Neural progenitor cell (in vitro differentiated cells): Measurements from ENCODE around the gene ARR3. TPM values are rescaled to one million over a fixed set of nuclear protein-coding genes. Genes with fewer than 3 reads are reported as not detected.
"Not testable (repeated sequence)": the region's sequence is repeated elsewhere in the genome, so short reads cannot be mapped to it uniquely, and the experiment has no call there.

Source experiments
- DNase-seq: peaks from one replicate; pipeline ENCODE4 v3.0.0-alpha.2; 2016; ENCODE audit warnings: low spot score
- H2AFZ ChIP-seq: fragments of 200-600 bp; sonication (generic); replicated peaks from 2 replicates; pipeline ENCODE4 v1.6.1; 2016; ENCODE audit warnings: antibody characterized with exemption
- H3F3A ChIP-seq: fragments of 200-600 bp; sonication (generic); 2 replicates; pipeline ENCODE4 v1.6.1; 2016; ENCODE audit warnings: antibody characterized with exemption, low read depth
- H3K27ac ChIP-seq: fragments of 200-600 bp; sonication (generic); 2 replicates; pipeline ENCODE4 v1.5.1; 2016; ENCODE audit warnings: mild to moderate bottlenecking
- H3K27me3 ChIP-seq: fragments of 200-600 bp; sonication (generic); 2 replicates; pipeline ENCODE4 v1.6.1; 2016; ENCODE audit warnings: mild to moderate bottlenecking, moderate library complexity
- H3K36me3 ChIP-seq: fragments of 200-600 bp; sonication (generic); 2 replicates; pipeline ENCODE4 v1.5.1; 2016
- H3K4me1 ChIP-seq: fragments of 200-600 bp; sonication (generic); 2 replicates; pipeline ENCODE4 v1.6.1; 2016; ENCODE audit warnings: mixed run types
- H3K4me2 ChIP-seq: fragments of 200-600 bp; sonication (generic); 2 replicates; pipeline ENCODE4 v1.6.1; 2016
- H3K4me3 ChIP-seq: fragments of 200-600 bp; sonication (generic); 2 replicates; pipeline ENCODE4 v1.5.1; 2016
- H3K79me2 ChIP-seq: fragments of 200-600 bp; sonication (generic); 2 replicates; pipeline ENCODE4 v1.6.1; 2016; ENCODE audit warnings: low read depth
- H3K9ac ChIP-seq: fragments of 200-600 bp; sonication (generic); 2 replicates; pipeline ENCODE4 v1.6.1; 2016
- H3K9me3 ChIP-seq: fragments of 200-600 bp; sonication (generic); 2 replicates; pipeline ENCODE4 v1.5.1; 2016; ENCODE audit warnings: low read depth
- H4K20me1 ChIP-seq: fragments of 200-600 bp; sonication (generic); 2 replicates; pipeline ENCODE4 v1.6.1; 2016; ENCODE audit warnings: low read depth
- H3K27ac Mint-ChIP-seq: 3 replicates; pipeline ENCODE4 v1.8.0; 2021; ENCODE audit warnings: mixed read lengths
- H3K27me3 Mint-ChIP-seq: 2 replicates; pipeline ENCODE4 v1.8.0; 2022; ENCODE audit warnings: low read depth, mild to moderate bottlenecking, inconsistent platforms, moderate library complexity, mixed read lengths; ENCODE audit not compliant: insufficient read depth
- H3K36me3 Mint-ChIP-seq: 3 replicates; pipeline ENCODE4 v1.8.0; 2021; ENCODE audit warnings: mixed read lengths
- H3K4me1 Mint-ChIP-seq: 3 replicates; pipeline ENCODE4 v1.8.0; 2021; ENCODE audit warnings: mixed read lengths
- H3K4me3 Mint-ChIP-seq: 3 replicates; pipeline ENCODE4 v1.8.0; 2021; ENCODE audit warnings: mild to moderate bottlenecking, moderate library complexity, mixed read lengths
- H3K9me3 Mint-ChIP-seq: 3 replicates; pipeline ENCODE4 v1.8.0; 2020; ENCODE audit warnings: mixed read lengths
- CTCF ChIP-seq: fragments of 200-600 bp; sonication (generic); IDR thresholded peaks from 2 replicates; pipeline ENCODE4 v1.5.1; 2017; ENCODE audit warnings: antibody characterized with exemption, mild to moderate bottlenecking
- EZH2 ChIP-seq: fragments of 200-600 bp; sonication (generic); IDR thresholded peaks from 2 replicates; pipeline ENCODE4 v1.6.1; 2017; ENCODE audit warnings: antibody characterized with exemption, mild to moderate bottlenecking, moderate library complexity
- EZH2phosphoT487 ChIP-seq: fragments of 200-600 bp; sonication (generic); IDR thresholded peaks from 2 replicates; pipeline ENCODE4 v1.6.1; 2017; ENCODE audit warnings: antibody characterized with exemption
- small RNA-seq: library from RNA; depleted of rRNA; stranded (forward); fragments of <200 nt; gene quantifications from one replicate; pipeline ENCODE3, GENCODE V24; 2015
- total RNA-seq: library from RNA; depleted of rRNA; stranded (reverse); fragments of >200 nt; gene quantifications from 2 replicates; pipeline ENCODE4 v1.2.3, GENCODE V29; 2015; ENCODE audit warnings: low replicate concordance

ARR3 gene
- total RNA-seq, 1 donor from 2014 or later: not detected

- Histone ChIP-seq H3K4me3 (no peak overlapping the region), H3K9ac (no peak overlapping the region), H3K27ac (no peak overlapping the region), H3K4me2 (no peak overlapping the region), H3K9me3 (no peaks in the 10 kb centered on the region), H3K4me1 (no peaks in the 10 kb centered on the region), H3K79me2 (no peaks in the 10 kb centered on the region), H4K20me1 (no peaks in the 10 kb centered on the region), H3K27me3 (no peaks in the 10 kb centered on the region), H2AFZ (no peak overlapping the region), H3K36me3 (no peaks in the 10 kb centered on the region), H3F3A (no peaks in the 10 kb centered on the region)
- Mint-ChIP-seq H3K36me3 (peaks cover 4% of the 10 kb centered on the region), H3K4me3 (no peak overlapping the region), H3K27me3 (no peaks in the 10 kb centered on the region), H3K4me1 (no peaks in the 10 kb centered on the region), H3K27ac (no peak overlapping the region), H3K9me3 (no peaks in the 10 kb centered on the region)
- no peak for DNase-seq
- TF ChIP-seq EZH2: no peak
- no peak for TF ChIP-seq CTCF
- no peak for TF ChIP-seq EZH2phosphoT487
Measured at GRCh38 chrX:70322784-70323183, 54.6 kb downstream of the ARR3 start.

GRCh38 chrX:70323628-70324027, 55.5 kb downstream of the ARR3 start:
- not testable (repeated sequence) for H3F3A ChIP-seq, H3K4me3 ChIP-seq, H2AFZ ChIP-seq, H3K27me3 Mint-ChIP-seq, H3K4me2 ChIP-seq, H3K4me1 Mint-ChIP-seq, DNase-seq, H3K79me2 ChIP-seq, H3K27ac ChIP-seq, H3K27me3 ChIP-seq, H3K4me3 Mint-ChIP-seq, H3K9me3 ChIP-seq, H3K9ac ChIP-seq, H4K20me1 ChIP-seq, H3K36me3 ChIP-seq, H3K27ac Mint-ChIP-seq, H3K9me3 Mint-ChIP-seq, H3K36me3 Mint-ChIP-seq, H3K4me1 ChIP-seq

DNA sequence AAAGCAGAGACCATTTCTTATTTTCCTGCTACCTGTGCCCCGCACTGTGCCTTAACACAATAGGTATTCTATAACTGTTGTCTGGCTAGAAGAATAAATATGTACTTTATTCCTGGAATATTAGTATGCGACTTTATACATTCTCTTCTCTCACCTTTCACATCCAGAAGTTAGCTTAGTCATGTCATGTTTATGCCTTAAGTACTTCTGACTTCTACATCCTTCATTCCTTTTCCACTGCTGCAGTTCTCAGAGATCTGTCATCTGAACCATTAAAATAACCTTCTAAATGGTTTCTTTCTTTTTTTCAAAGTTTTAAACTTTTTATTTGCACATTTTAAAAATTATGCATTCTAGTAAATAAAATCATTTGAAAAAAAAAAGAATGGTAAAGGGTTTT, 56.2 kb downstream of the ARR3 start:
- no peak overlapping the region for H2AFZ ChIP-seq
- no peak overlapping the region for H3K27ac Mint-ChIP-seq
- no peaks in the 10 kb centered on the region for H3K4me1 ChIP-seq
- H3K36me3 Mint-ChIP-seq: peaks cover 4% of the 10 kb centered on the region
- H3K4me3 ChIP-seq: no peak overlapping the region
- DNase-seq: no peak
- H3K9ac ChIP-seq: no peak overlapping the region
- no peak overlapping the region for H3K4me2 ChIP-seq
- no peaks in the 10 kb centered on the region for H3K9me3 Mint-ChIP-seq
- no peaks in the 10 kb centered on the region for H4K20me1 ChIP-seq
- H3K4me3 Mint-ChIP-seq: no peak overlapping the region
- H3K36me3 ChIP-seq: no peaks in the 10 kb centered on the region
- TF ChIP-seq EZH2phosphoT487: no peak
- no peak for TF ChIP-seq EZH2
- TF ChIP-seq CTCF: no peak
- H3K4me1 Mint-ChIP-seq: no peaks in the 10 kb centered on the region
- no peaks in the 10 kb centered on the region for H3K27me3 Mint-ChIP-seq
- H3K27me3 ChIP-seq: no peaks in the 10 kb centered on the region
- H3F3A ChIP-seq: no peaks in the 10 kb centered on the region
- H3K79me2 ChIP-seq: no peaks in the 10 kb centered on the region
- no peaks in the 10 kb centered on the region for H3K9me3 ChIP-seq
- no peak overlapping the region for H3K27ac ChIP-seq

DNA sequence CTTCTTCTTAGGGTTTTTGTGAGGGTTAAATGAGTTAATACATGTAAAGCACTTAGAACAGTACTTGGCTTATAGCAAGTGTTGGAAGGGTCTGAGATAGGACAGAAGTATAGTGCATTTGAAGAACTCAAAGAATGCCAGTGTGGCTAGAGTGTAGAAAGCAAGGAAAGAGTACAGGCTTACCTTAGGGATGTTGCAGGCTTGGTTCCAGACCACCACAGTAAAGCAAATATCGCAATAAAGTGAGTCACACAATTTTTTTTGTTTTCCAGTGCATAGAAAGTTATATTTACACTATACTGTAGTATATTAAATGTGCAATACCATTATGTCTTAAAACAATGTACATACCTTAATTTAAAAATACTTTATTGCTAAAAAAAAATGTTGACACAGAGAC, 63.0 kb downstream of the ARR3 start:
- Histone ChIP-seq H3K4me1 (no peaks in the 10 kb centered on the region), H3K4me2 (no peak overlapping the region), H3K4me3 (no peak overlapping the region), H3K27me3 (no peaks in the 10 kb centered on the region), H3K9ac (no peak overlapping the region), H3K79me2 (no peaks in the 10 kb centered on the region), H3K36me3 (no peaks in the 10 kb centered on the region), H3K9me3 (peaks cover 3% of the 10 kb centered on the region), H3K27ac (no peak overlapping the region), H2AFZ (no peak overlapping the region), H4K20me1 (no peaks in the 10 kb centered on the region), H3F3A (no peaks in the 10 kb centered on the region)
- Mint-ChIP-seq H3K9me3 (no peaks in the 10 kb centered on the region), H3K36me3 (peaks cover 5% of the 10 kb centered on the region), H3K4me1 (no peaks in the 10 kb centered on the region), H3K4me3 (no peak overlapping the region), H3K27me3 (no peaks in the 10 kb centered on the region), H3K27ac (no peak overlapping the region)
- no peak for DNase-seq
- TF ChIP-seq EZH2 (no peak), CTCF (no peak)

Small RNA genes lying within 50 kb of the gene (small RNA-seq; reads per million reads assigned to genes)
- gene RNA5SP507: not detected

Other genes starting within 250 kb of the ARR3 start
- gene AWAT2, start 218.4 kb upstream of the ARR3 start, total RNA-seq: not detected in 2 replicates
- gene OTUD6A, start 205.9 kb upstream of the ARR3 start, total RNA-seq: not detected in 2 replicates
- gene IGBP1, start 134.9 kb upstream of the ARR3 start, total RNA-seq: 54.0 and 56.6 TPM in 2 replicates
- gene DGAT2L6, start 90.9 kb upstream of the ARR3 start, total RNA-seq: not detected in 2 replicates
- gene AWAT1, start 33.7 kb upstream of the ARR3 start, total RNA-seq: not detected in 2 replicates
- 0.28 TPM in 1 of 2 replicates, not detected in the other for gene P2RY4, start 8.1 kb upstream of the ARR3 start, total RNA-seq
- gene RAB41, start 13.8 kb downstream of the ARR3 start, total RNA-seq: not detected in 2 replicates
- 27.7 and 34.7 TPM in 2 replicates for gene PDZD11, start 21.6 kb downstream of the ARR3 start, total RNA-seq
- gene KIF4A, start 21.8 kb downstream of the ARR3 start, total RNA-seq: 63.6 and 77.6 TPM in 2 replicates
- 1.3 and 3.7 TPM in 2 replicates for gene GDPD2, start 155.0 kb downstream of the ARR3 start, total RNA-seq
- gene DLG3, start 176.5 kb downstream of the ARR3 start, total RNA-seq: 68.0 and 90.5 TPM in 2 replicates